SU-DHL-6 (cell line): Measurements from ENCODE around the gene MEDAG.

Experiments
- H2AFZ ChIP-seq: fragments of 200-600 bp; sonication (generic); 2 replicates; pipeline ENCODE4 v1.6.1; 2014; ENCODE audit warnings: low read depth, mild to moderate bottlenecking, moderate library complexity, mixed read lengths, antibody characterized with exemption, low read length; ENCODE audit not compliant: severe bottlenecking
- H3F3A ChIP-seq: fragments of 200-600 bp; shearing (Covaris generic); 2 replicates; pipeline ENCODE4 v1.6.0; 2016; ENCODE audit warnings: antibody characterized with exemption, mild to moderate bottlenecking; ENCODE audit not compliant: insufficient read depth
- H3K27ac ChIP-seq: fragments of 200-600 bp; sonication (generic); 2 replicates; pipeline ENCODE4 v1.5.1; 2016; ENCODE audit warnings: low read depth, mild to moderate bottlenecking, low read length, moderate library complexity, mixed read lengths
- H3K27me3 ChIP-seq: fragments of 200-600 bp; sonication (generic), shearing (Covaris generic); 2 replicates; pipeline ENCODE4 v1.6.0; 2014; ENCODE audit warnings: mild to moderate bottlenecking, low read length
- H3K36me3 ChIP-seq: fragments of 200-600 bp; sonication (generic); 2 replicates; pipeline ENCODE4 v1.6.1; 2014; ENCODE audit warnings: mild to moderate bottlenecking, low read length, mixed read lengths
- H3K4me2 ChIP-seq: fragments of 300-600, 200-600 bp; shearing (Covaris generic), sonication (generic); 2 replicates; pipeline ENCODE4 v1.6.0; 2014; ENCODE audit warnings: low read length, low read depth, mild to moderate bottlenecking; ENCODE audit not compliant: poor library complexity, severe bottlenecking
- H3K4me3 ChIP-seq: fragments of 200-600 bp; sonication (generic); 2 replicates; pipeline ENCODE4 v1.5.1; 2014; ENCODE audit warnings: antibody characterized with exemption, low read length, mild to moderate bottlenecking, mixed read lengths; ENCODE audit not compliant: insufficient read depth, poor library complexity, severe bottlenecking
- H3K79me2 ChIP-seq: fragments of 200-600 bp; sonication (generic); 2 replicates; pipeline ENCODE4 v1.6.1; 2014; ENCODE audit warnings: mild to moderate bottlenecking, low read length, moderate library complexity; ENCODE audit not compliant: insufficient read depth
- H3K9ac ChIP-seq: fragments of 200-600 bp; sonication (generic); 2 replicates; pipeline ENCODE4 v1.7.0; 2014; ENCODE audit warnings: mild to moderate bottlenecking, low read length
- H3K9me2 ChIP-seq: fragments of 200-600 bp; sonication (generic); replicated peaks from 2 replicates; pipeline ENCODE4 v1.6.1; 2014; ENCODE audit warnings: low read length; ENCODE audit not compliant: insufficient read depth
- H3K9me3 ChIP-seq: fragments of 200-600 bp; sonication (generic); 2 replicates; pipeline ENCODE4 v1.6.1; 2014; ENCODE audit warnings: low read length, mixed read lengths; ENCODE audit not compliant: insufficient read depth
- H4K20me1 ChIP-seq: fragments of 200-600 bp; sonication (generic); 2 replicates; pipeline ENCODE4 v1.6.1; 2014; ENCODE audit warnings: low read depth, mild to moderate bottlenecking, antibody characterized with exemption, low read length, moderate library complexity, mixed read lengths
- EZH2phosphoT487 ChIP-seq: fragments of 200-600 bp; sonication (generic), shearing (Covaris generic); conservative IDR thresholded peaks from 2 replicates; pipeline ENCODE4 v1.6.1; 2018; ENCODE audit warnings: mild to moderate bottlenecking, antibody characterized with exemption, low read length, moderate library complexity, mixed read lengths
- TF ChIP-seq, protein P1 (sequence below): fragments of 200-600 bp; sonication (generic); IDR thresholded peaks from one replicate; pipeline ENCODE4 v1.5.1; 2017; ENCODE audit warnings: antibody characterized with exemption, mild to moderate bottlenecking, low read length, moderate library complexity; ENCODE audit not compliant: insufficient read depth, poor library complexity, severe bottlenecking

Gene MEDAG

GRCh38 chr13:30968846-30969245, 62.8 kb downstream of the MEDAG start:
- no peak overlapping the region for H3K27ac ChIP-seq
- no peaks in the 10 kb centered on the region for H3F3A ChIP-seq
- H3K4me3 ChIP-seq, result no peak overlapping the region
- H3K79me2 ChIP-seq, result no peaks in the 10 kb centered on the region
- no peaks in the 10 kb centered on the region for H4K20me1 ChIP-seq
- H3K9me2 ChIP-seq, result no peaks in the 10 kb centered on the region
- no peak for TF ChIP-seq EZH2phosphoT487
- TF ChIP-seq, protein P1, sequence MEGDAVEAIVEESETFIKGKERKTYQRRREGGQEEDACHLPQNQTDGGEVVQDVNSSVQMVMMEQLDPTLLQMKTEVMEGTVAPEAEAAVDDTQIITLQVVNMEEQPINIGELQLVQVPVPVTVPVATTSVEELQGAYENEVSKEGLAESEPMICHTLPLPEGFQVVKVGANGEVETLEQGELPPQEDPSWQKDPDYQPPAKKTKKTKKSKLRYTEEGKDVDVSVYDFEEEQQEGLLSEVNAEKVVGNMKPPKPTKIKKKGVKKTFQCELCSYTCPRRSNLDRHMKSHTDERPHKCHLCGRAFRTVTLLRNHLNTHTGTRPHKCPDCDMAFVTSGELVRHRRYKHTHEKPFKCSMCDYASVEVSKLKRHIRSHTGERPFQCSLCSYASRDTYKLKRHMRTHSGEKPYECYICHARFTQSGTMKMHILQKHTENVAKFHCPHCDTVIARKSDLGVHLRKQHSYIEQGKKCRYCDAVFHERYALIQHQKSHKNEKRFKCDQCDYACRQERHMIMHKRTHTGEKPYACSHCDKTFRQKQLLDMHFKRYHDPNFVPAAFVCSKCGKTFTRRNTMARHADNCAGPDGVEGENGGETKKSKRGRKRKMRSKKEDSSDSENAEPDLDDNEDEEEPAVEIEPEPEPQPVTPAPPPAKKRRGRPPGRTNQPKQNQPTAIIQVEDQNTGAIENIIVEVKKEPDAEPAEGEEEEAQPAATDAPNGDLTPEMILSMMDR, result no peak
- no peaks in the 10 kb centered on the region for H3K9me3 ChIP-seq
- no peak overlapping the region for H2AFZ ChIP-seq
- no peak overlapping the region for H3K9ac ChIP-seq
- no peak overlapping the region for H3K4me2 ChIP-seq
- no peaks in the 10 kb centered on the region for H3K27me3 ChIP-seq
- H3K36me3 ChIP-seq, result no peaks in the 10 kb centered on the region

- no peaks in the 10 kb centered on the region for H3K9me3 ChIP-seq
- H3K4me2 ChIP-seq, result no peak overlapping the region
- H3K27me3 ChIP-seq, result no peaks in the 10 kb centered on the region
- H3K79me2 ChIP-seq, result no peaks in the 10 kb centered on the region
- H3F3A ChIP-seq, result no peaks in the 10 kb centered on the region
- H3K36me3 ChIP-seq, result no peaks in the 10 kb centered on the region
- no peaks in the 10 kb centered on the region for H4K20me1 ChIP-seq
- H3K9me2 ChIP-seq, result no peaks in the 10 kb centered on the region
- no peak overlapping the region for H3K27ac ChIP-seq
- TF ChIP-seq, protein P1, result no peak
- no peak for TF ChIP-seq EZH2phosphoT487
- no peak overlapping the region for H3K4me3 ChIP-seq
- H3K9ac ChIP-seq, result no peak overlapping the region
- no peak overlapping the region for H2AFZ ChIP-seq
Observed at GRCh38 chr13:30971575-30971974, 65.5 kb downstream of the MEDAG start.

DNA sequence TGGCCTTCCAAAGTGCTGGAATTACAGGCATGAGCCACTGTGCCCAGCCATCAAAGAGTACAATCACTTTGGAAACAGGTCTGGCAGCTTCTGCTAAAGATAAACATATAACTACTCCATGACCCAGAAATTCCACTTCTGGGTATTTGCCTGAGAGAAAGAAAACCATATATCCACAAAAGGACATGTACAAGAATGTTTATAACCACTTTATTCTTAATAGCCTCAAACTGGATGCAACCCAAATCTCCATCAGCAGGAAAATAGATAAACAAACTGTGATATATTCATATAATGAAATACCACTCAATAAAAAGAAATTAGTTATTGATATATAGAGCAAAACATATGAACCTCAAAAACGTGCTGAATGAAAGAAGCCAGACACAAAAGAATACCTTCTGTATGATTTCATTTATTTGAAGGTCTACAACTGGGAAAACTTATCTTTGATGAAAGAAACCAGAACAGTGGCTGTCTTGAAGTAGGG, 66.9 kb downstream of the MEDAG start:
- Histone ChIP-seq H3K4me3 (no peak overlapping the region), H3K9me2 (no peaks in the 10 kb centered on the region), H3K79me2 (no peaks in the 10 kb centered on the region), H3K27ac (no peak overlapping the region), H3K27me3 (no peaks in the 10 kb centered on the region), H3F3A (no peaks in the 10 kb centered on the region), H3K36me3 (no peaks in the 10 kb centered on the region), H4K20me1 (no peaks in the 10 kb centered on the region), H2AFZ (no peak overlapping the region), H3K9ac (no peak overlapping the region), H3K9me3 (no peaks in the 10 kb centered on the region), H3K4me2 (no peak overlapping the region)
- TF ChIP-seq, protein P1, result no peak
- TF ChIP-seq EZH2phosphoT487, result no peak
